Measurements from ENCODE around the gene STAMBPL1. TPM values are rescaled to one million over a fixed set of nuclear protein-coding genes. Genes with fewer than 3 reads are reported as not detected.
A peak's percentile ranks its signal among the peaks of the same experiment; 100 is the strongest.
"Not testable (repeated sequence)": the region's sequence is repeated elsewhere in the genome, so short reads cannot be mapped to it uniquely, and the experiment has no call there.

Gene STAMBPL1
- total RNA-seq, 1 experiment from 2014 or later = 61.2 TPM

DNA sequence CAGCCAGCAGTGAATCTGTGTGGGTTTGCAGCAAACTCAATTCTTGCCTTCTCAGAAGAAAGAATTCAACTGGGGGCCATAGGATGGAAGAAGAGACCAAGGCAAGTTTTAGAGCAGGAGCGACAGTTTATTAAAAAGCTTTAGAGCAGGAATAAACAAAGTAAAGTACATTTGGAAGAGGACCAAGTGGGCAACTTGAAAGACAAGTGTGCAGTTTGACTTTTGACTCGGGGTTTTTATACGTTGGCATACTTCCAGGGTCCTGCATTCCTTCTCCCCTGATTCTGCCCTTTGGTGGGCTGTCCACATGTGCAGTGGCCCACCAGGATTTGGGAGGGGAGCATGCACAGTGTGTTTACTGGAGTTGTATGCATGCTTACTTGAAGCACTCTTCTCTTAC lies 25.4 kb upstream of the STAMBPL1 start:
- DNase-seq (ENCODE audit: low spot score) = peak; percentile 26

DNA sequence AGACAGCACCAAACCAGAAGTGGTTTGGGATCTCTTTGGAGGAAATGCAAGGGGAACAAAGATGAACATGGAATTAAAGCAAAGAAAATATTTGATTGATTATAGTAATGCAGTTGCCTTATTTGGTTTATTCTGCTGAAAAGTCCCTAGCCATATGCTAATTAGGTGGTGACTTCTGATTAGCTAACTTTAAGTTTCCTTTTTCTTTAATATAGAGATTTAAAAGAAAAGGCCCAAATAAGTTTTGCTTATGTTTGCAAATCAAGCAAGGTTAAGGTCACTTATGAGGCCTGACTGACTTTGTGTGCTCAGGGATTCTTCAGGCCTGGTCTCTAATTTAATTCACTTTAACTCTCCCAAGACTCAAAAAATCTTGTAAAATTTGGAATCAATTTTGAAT lies 22.2 kb upstream of the STAMBPL1 start:
- DNase-seq (ENCODE audit: low spot score) = no peak

DNA sequence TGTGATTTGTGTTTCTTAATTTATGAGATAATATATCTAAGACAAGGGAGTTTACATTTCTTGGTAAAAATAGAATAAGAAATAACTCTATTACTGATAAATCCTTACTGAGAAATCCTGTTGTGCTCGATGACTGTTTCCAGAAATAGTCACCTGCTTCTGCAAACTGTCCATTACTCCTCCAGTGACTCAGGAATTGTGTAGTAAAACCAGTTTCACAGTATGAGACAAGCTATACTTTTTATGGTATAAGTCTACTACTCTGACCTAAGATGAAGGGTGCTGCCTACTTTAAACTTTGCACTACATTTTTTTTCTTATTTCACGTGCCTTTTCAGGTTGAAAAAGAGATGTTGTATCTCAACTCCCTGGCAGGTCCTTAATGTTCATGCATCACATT lies 21.6 kb upstream of the STAMBPL1 start:
- DNase-seq (ENCODE audit: low spot score) = peak; percentile 52

DNA sequence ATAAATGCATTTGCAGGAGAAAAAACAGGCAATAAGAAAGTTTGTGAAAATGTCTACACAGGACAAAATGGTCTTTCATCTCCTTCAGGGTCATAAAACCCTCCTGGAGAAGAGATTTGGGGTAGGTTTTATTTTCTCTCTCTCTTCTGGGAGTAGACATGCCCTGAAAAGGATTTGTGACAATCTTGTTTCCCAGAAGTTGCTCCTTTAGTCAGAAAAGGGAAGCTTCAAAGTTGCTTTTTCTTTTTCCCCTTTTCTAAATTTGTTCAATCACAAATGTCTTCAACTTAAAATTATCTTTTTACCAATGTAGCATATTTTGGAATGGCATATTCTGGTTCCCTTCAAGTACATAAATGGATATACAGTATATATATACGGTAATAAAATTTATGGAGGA lies 19.0 kb upstream of the STAMBPL1 start:
- DNase-seq (ENCODE audit: low spot score) = no peak

DNA sequence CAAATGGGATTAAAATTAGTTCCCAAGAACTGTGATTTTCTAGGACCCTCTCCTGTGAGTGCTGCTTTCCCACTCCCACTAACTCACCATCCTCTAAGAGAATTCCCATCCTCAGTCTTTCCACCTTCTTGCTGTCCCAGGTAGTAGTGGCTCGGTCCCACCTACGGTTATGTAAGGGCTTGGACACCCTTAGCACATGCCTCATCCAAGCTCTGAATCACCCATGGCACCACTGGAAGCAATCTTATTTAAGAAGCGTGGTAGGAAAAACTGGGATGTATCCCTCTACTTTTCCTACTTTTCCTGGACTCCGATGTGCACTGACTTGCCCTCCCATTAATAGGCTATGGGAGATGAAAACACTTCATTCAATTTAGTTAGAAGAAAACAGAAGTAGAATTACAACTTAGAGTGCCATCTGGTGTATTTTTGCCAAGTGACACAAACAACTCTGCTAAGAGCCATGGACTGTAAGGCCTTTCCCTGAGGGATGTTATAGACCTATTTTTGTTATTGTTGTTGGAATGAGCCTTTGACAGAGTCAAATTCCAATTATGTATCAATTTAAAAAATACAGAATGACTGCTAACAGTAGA lies 14.7 kb upstream of the STAMBPL1 start:
- peak; percentile 76 for DNase-seq (ENCODE audit: low spot score)

DNA sequence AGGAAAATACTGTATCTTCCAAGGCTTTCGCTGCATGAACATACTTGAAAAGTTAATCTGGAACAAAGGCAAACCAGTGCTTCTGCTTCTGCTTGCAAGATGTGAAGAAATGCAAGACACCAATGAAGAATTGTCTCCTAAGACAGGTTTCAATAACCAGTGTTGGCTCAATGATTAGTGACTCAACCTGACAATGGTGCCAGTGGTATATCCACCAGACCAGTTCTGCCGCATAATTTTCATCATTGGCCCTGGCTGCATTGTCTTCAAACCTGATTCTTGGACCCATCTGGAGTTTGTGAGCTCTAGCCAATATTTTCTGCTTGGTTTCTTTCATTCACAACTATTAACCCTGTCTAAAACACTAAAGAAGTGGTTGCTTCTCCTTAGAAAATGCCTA lies 13.6 kb upstream of the STAMBPL1 start:
- DNase-seq (ENCODE audit: low spot score) = no peak

DNA sequence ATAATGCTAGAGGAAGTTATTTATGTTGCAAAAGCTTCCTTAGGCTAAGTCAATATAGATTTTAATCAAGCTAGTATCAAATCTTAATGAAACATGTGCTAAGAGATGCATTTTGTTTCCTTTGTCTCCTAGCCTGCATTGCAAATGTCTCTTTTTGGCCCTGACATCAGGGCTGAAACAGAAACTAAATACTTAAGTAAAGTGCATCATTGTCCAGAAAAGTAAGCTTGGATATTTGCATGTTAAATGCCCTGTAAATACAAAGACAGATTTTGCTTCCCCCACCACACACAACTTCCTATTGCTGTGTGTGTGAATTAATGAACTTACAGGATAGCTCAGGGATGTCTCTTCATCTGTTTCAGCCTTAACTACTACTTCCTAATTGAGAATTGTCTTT lies 10.0 kb upstream of the STAMBPL1 start:
- no peak for DNase-seq (ENCODE audit: low spot score)

DNA sequence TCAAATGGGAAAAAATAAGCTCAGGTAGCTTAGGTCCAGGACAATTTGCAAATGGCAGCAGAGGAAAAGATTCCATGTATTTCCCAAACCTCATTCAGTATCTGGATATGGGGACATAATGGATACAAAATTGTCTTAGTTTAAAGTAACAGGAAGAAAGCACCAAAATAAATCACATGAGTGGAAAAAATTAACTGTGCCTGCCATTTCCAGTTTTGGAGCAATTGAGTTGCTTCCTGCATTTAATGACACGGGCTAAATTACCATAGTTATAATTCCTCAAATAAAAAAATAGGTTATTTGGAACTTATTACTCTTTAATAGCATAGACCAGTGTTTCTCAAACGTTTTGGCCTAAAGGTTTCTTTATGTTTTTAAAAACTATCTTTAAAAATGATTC lies 6.3 kb upstream of the STAMBPL1 start:
- no peak for DNase-seq (ENCODE audit: low spot score)

DNA sequence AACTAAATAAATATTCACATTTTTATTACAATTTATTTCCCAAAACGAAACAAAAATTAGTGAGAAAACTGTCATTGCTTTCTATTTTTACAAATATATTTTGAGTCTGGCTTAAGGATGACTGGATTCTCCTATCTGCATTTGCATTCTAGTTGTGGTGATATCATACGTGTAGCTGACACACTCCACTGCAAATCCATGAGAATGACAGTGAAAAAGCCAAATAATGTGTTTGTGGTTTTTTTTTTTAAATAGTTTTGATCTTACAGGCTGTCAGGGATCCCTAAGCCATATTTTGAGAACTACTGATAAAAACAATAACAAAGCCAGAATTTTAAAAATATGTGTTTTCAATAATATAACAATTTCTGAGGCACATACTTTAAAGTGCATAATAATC lies 5.8 kb upstream of the STAMBPL1 start:
- no peak for DNase-seq (ENCODE audit: low spot score)

DNA sequence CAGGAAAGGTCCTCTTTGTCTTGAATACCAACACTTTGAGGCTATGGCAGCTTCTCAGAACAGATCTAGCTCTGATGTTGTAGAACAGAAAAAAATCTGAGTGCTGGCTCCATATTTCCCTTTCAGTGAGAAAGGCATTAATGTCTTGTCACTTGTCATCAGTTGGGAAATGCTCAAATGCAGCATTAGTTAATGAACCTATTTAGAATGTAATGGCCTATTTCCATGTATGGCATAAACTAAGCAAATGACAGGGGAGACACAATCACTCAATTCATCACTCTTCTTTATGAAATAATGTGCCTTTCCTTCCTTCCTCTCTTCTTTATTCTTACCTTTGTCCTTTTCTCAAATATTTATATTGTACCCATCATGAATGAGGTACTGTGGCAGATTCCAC lies 5.0 kb upstream of the STAMBPL1 start:
- DNase-seq (ENCODE audit: low spot score) = no peak

DNA sequence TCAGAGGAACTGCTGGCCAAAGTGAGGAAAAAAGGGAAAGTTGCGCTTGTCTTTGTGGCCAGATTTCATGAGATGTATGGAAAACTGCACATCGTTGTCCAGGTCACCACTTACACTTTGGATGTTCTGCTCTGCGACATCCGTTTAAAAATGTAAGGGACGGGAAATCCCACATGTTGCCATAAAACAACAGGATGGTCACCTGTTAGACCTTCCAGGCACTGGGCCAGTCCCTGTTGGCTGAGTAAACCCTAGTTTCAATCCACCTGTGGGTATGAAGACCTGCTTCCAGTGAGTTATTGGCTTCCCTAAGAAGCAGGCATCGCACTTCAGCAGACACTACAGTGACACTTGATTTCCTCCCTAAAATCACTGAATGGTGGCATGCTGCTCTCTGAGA lies 2.7 kb upstream of the STAMBPL1 start:
- no peak for DNase-seq (ENCODE audit: low spot score)

DNA sequence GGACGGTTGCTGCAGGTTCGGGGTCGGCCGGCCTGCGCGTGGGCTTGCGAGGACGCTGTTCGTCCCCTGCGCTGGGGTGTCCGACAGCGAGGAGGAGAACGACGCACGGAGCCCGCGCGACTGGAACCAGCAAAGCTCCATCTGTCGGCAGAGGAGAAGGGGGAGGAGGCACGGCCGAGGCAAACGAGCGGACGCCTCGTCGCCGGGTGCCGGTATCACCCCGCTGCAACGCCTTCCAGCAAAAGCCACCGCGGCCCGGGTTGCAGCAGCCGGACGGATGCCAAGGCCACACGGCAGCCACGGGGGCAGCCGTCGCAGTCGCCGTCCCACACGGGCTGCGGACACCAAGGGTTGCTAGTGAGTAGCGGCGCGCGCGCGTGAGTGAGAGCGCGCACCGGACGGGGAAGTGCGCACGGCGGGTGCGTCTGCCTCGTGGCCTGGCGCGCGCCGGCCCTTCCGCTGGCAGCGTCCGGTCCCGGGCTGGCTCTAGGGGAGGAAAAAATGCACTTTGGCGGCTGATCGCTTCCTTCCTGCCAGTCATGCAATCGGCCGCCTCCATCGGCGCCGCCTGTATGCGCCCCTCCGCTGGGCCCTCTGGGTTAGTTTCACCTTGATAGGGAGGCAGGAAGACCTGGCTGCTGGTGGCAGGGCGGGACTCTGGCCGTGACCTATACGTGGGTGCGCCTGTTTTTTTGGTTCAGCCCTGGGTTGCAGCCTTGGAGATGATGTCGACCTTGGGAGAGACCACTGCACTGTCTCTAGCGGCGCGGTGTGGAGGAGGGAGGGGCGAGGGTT lies 434 bp downstream of the STAMBPL1 start:
- DNase-seq (ENCODE audit: low spot score) = peak; percentile 89

DNA sequence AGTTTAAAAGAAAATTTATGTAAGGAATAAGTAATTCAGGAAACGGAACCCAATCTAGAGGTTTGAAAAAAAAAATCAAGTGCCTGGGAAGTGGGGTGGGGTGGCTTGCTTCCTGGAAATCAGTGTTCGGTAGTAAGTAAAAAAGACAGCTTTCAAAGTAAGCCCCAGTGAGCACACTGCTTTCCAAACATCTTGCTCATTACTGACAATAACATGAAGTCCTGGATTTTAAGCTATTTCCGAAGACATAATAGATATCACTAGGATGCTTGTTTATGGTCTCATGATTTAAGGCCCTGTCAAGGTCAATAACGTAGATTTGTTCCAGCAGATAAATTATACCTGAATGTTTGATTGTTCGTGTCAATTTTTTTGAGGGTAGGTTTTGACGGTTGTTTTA lies 1.3 kb downstream of the STAMBPL1 start:
- peak; percentile 61 for DNase-seq (ENCODE audit: low spot score)

DNA sequence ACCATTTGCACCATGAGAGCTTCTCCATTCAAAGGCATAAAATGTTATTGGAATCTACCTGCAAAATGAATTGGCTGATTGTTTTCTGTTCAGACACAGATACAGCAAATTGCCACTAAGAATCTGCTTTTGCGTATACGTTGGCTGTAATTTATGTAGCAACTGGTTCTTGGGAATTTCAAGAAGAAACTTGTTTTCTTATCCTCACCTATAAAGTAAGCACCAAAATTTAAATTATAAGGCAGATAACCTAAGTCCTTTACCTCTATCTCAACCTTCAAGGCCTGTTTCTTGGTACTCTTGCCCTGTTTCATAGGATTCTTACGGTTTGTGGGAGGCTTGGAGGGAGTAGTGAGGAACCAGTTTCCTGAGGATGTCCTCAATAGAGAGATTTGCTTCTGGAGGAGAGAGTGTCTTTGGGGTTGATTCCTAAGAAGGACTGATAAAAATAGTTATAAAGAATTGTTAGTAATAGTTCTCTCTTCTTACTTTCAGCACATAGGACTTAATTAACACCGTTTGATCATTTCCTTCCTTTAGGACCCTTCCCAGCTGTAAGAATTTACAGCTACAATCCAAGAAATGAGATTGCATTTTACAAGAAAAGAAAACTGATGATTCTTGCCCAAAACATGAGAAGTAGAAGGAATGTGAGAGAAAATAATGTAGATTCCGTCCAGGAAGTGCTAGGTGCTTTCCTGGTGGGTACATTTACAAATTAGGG lies 2.0 kb downstream of the STAMBPL1 start:
- peak; percentile 68 for DNase-seq (ENCODE audit: low spot score)

DNA sequence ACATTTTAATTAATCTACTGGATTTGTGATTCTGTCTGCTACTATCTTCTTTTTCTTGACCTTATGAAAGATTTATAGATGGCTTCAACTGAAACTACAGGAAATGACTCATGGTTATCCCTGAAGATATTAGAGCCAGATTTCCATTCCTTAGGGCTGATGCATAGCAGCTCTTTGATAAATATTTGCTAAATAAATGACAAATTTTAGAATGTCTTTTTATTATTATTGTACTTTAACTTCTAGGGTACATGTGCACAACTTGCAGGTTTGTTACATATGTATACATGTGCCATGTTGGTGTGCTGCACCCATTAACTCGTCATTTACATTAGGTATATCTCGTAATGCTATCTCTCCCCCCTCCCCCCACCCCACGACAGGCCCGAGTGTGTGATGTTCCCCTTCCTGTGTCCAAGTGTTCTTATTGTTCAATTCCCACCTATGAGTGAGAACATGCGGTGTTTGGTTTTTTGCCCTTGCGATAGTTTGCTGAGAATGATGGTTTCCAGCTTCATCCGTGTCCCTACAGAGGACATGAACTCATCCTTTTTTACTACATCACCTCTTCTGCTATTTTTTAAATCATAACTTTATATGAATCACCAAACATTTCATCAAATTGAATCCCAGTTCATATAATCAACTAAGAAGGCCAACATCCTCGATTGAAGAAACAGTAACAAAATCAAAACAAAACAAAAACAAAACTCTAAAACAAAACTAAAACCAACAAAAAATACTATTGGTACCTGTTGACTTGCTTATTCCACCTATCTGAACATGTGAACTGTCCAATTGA lies 2.8 kb downstream of the STAMBPL1 start:
- not testable (repeated sequence) for DNase-seq (ENCODE audit: low spot score)

DNA sequence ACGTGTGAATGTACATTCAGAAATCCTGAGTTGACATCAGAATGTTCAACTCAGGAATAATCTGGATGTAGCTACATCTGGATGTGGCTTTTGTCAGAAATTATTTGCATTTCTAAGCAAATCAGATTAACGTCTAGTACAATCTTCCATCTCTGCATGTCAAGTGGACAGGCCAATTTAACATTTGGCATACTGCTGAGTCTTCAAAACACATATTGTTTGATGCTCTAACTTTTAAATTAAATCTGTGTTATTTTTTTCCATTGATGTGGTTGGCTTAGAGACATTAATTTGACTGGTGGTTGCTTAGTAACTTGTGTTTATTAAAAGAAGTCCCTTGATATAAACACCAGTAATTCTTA lies 3.4 kb downstream of the STAMBPL1 start:
- DNase-seq (ENCODE audit: low spot score) = peak; percentile 30

DNA sequence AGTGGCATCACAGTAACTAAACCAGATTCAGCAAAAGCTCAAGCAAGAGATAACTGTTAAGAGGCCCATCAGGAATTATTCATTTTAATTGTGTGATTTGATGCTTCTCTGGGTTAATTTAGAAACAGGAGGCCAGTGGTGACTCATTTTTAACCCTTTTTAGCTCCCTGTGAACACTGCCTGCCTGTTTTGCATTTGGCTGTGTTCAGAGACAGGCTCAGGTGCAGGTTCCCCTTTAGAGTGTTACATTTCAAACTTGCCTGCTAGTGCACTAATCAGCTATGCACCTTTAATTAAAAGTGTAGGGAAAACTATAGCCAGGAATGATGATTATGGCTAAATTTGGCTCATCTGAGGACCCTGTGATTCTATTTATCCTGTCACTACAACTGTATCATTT lies 6.5 kb downstream of the STAMBPL1 start:
- DNase-seq (ENCODE audit: low spot score) = no peak

DNA sequence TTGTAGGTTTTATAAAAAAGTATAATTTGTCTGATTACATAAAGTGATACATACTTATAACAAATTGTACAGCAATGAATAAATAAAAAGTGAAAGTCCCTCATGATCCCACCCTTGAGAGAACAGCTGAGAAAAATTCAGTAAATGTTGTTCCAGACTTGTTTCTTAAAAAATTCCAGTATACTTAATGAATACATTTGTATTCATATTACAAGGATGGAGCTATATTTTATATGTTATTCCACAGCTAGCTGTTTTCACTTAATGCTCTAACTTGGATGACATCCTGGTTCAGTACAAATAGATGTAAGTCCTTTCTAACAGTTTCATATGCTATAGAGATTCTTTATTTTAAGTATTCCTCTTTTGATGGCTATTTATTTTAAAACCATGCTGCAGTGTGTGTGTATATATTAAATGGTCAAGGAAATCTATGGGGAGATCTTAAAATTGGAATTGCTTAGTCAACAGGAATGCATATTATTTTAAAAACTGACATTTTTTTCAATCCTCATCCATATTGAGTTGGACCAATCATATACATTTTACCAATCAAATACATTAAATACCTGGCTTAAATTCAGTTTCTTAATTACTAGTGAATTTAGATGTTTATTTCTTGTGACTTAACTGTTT lies 8.9 kb downstream of the STAMBPL1 start:
- no peak for DNase-seq (ENCODE audit: low spot score)

DNA sequence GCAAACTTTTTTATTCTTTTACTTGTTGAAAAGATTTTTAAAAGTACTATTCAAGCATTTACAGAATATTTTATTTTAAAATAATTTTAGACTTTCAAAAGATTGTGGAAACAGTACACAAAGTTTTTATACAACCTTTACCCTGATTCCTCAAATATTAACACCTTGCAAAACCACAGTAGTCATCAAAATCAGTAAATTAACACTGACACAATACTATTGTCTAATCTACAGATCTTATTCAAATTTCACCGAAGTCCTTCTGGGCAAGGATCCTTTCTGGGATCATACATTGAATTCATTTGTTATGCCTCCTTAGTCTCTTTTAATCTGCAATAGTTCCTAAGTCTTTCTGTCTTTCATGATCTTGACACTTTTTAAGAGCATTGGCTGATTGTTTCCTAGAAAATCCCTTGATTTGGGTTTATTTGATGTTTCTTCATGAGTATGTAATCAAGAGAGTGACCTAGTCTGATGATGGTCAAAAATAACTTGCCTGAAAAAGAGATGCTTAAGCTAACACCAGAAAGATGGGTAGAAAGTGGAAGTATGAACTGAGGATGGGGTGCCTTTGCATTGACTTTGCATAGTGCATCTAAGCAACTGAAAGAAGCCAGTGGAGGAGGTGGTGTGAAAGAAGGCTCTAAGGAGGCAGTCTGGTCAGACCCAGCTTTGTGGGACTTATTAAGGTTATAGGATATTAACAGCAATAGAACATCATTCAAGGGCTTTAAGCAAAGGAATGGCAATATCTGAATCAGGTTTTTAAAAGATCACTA lies 9.7 kb downstream of the STAMBPL1 start:
- DNase-seq (ENCODE audit: low spot score) = no peak

DNA sequence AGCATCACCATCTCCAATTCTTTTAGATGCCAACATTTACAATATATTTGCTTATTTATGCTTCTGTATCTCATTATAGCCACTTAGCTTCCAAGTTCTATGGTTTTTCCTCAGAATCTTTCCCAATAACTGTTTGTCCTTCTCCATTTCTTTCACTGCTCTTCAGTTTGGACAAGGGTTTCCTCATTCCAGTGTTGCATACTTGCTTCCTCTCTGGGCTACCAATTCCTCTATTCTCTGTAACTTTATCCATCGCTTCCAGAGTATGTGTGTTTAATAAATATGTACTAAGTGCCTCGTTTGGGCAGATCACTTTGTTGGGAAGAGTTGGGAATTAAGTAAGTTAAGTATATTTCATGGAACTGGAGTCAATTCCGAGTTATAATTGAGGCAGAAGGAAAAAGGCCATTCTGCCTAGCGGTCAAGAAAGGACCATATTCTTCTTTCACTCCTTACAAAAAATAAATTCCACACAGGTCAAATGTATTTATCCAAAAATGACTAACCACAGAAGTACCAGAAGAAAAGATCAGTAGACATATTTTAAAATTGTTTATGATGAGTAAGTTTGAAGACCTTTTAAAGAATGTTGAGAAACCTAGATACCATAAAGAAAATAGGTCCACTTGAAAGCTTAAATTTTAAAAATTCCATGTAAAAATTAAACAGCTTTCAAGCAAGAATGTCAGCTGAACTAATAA lies 10.8 kb downstream of the STAMBPL1 start:
- DNase-seq (ENCODE audit: low spot score) = no peak

Measured in HT-29 (cell line).